MCF 10A (cell line): ENCODE measurements around the gene EXD3. TPM values are rescaled to one million over a fixed set of nuclear protein-coding genes. Genes with fewer than 3 reads are reported as not detected.

Source experiments
- BruUV-seq: library from RNA; stranded (reverse); fragments of 400-500 nt; replicated peaks from 2 replicates; lab custom pipeline; 2021; lab: Mats Ljungman, UMichigan
- CTCF ChIA-PET: fragments of 300-600 bp; sonication (Branson Sonifier 250); formaldehyde crosslinking; extraction: SDS; loops from one replicate; lab custom pipeline; 2021; ENCODE audit warnings: antibody characterized with exemption, inconsistent platforms; lab: Yijun Ruan, JAX
- POLR2A ChIA-PET: fragments of 300-600, 350-650 bp; sonication (Branson Sonifier 250); formaldehyde crosslinking; extraction: SDS; loops from one replicate; lab custom pipeline; 2020; ENCODE audit warnings: antibody characterized with exemption, inconsistent platforms; lab: Yijun Ruan, JAX
- DNase-seq: peaks from one replicate; pipeline ENCODE4 v3.0.0-alpha.2; 2018; ENCODE audit not compliant: unreplicated experiment
- H3K27ac Mint-ChIP-seq: one replicate; pipeline ENCODE4 v1.8.0; 2022; ENCODE audit warnings: mild to moderate bottlenecking, low read depth, mixed read lengths; ENCODE audit not compliant: unreplicated experiment
- H3K27me3 Mint-ChIP-seq: one replicate; pipeline ENCODE4 v1.8.0; 2022; ENCODE audit warnings: mixed read lengths; ENCODE audit not compliant: insufficient read depth, unreplicated experiment
- H3K36me3 Mint-ChIP-seq: one replicate; pipeline ENCODE4 v1.8.0; 2022; ENCODE audit warnings: mild to moderate bottlenecking, moderate library complexity, mixed read lengths; ENCODE audit not compliant: insufficient read depth, unreplicated experiment
- H3K4me1 Mint-ChIP-seq: one replicate; pipeline ENCODE4 v1.8.0; 2022; ENCODE audit warnings: mixed read lengths; ENCODE audit not compliant: insufficient read depth, unreplicated experiment
- H3K4me3 Mint-ChIP-seq: one replicate; pipeline ENCODE4 v1.8.0; 2022; ENCODE audit warnings: mild to moderate bottlenecking, moderate library complexity, mixed read lengths; ENCODE audit not compliant: unreplicated experiment
- H3K9me3 Mint-ChIP-seq: one replicate; pipeline ENCODE4 v1.8.0; 2022; ENCODE audit warnings: mixed read lengths; ENCODE audit not compliant: unreplicated experiment
- intact Hi-C: fragments of 100-400 bp; cut with micrococcal nuclease; formaldehyde crosslinking; loops from 2 replicates; pipeline ENCODE4 v1.14.1; 2022
- total RNA-seq: library from RNA; stranded (reverse); gene quantifications from 2 replicates; pipeline ENCODE4 v1.2.3, GENCODE V29; 2022
- TF ChIP-seq, protein P1 (sequence below): fragments of 200-600 bp; IDR thresholded peaks from one replicate; pipeline ENCODE4 v1.8.0; 2022; ENCODE audit warnings: antibody characterized with exemption, mild to moderate bottlenecking; ENCODE audit not compliant: unreplicated experiment

EXD3 gene
- total RNA-seq, 1 experiment from 2014 or later: 17.1 TPM

DNA sequence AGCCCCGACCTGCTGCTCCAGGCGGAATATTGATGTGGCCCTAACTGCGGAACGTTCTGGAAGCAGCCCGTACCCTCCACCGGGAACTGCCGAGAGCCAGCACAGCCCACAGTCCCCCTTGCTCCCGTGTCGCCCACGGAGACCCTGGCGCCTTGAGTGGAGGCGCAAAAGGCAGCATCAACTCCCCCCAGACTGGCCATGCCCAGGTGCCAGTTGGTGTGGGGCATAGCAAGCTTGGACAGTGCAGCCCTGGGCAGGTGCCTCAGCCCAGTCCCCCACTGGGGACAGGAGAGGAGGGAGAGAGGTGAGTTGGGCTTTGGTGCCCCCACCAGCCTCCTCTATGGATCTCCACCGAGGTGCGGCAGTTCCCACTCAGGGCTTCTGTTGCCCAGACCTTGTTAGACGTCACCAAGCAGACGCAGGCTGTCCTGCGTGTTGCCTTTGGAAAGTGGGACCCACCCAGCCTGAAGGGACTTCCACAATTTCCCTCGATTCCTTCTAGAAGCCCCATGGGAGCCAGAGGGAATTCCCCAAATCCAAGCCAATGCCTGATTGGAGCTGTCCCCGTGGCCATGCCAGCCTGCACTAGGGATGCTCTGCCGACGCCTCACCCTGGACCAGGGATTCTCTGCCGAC, 101.1 kb downstream of the EXD3 start:
- POLR2A ChIA-PET: no interaction called here
- Mint-ChIP-seq H3K27me3 (no peaks in the 10 kb centered on the region), H3K9me3 (no peaks in the 10 kb centered on the region), H3K4me1 (no peaks in the 10 kb centered on the region), H3K27ac (no peak overlapping the region), H3K36me3 (no peaks in the 10 kb centered on the region), H3K4me3 (no peak overlapping the region)
- TF ChIP-seq, protein P1, sequence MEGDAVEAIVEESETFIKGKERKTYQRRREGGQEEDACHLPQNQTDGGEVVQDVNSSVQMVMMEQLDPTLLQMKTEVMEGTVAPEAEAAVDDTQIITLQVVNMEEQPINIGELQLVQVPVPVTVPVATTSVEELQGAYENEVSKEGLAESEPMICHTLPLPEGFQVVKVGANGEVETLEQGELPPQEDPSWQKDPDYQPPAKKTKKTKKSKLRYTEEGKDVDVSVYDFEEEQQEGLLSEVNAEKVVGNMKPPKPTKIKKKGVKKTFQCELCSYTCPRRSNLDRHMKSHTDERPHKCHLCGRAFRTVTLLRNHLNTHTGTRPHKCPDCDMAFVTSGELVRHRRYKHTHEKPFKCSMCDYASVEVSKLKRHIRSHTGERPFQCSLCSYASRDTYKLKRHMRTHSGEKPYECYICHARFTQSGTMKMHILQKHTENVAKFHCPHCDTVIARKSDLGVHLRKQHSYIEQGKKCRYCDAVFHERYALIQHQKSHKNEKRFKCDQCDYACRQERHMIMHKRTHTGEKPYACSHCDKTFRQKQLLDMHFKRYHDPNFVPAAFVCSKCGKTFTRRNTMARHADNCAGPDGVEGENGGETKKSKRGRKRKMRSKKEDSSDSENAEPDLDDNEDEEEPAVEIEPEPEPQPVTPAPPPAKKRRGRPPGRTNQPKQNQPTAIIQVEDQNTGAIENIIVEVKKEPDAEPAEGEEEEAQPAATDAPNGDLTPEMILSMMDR: no peak
- CTCF ChIA-PET: no interaction called here
- no peak for DNase-seq
- intact Hi-C loops: no loop called here
- no TSS peak for BruUV-seq

DNA sequence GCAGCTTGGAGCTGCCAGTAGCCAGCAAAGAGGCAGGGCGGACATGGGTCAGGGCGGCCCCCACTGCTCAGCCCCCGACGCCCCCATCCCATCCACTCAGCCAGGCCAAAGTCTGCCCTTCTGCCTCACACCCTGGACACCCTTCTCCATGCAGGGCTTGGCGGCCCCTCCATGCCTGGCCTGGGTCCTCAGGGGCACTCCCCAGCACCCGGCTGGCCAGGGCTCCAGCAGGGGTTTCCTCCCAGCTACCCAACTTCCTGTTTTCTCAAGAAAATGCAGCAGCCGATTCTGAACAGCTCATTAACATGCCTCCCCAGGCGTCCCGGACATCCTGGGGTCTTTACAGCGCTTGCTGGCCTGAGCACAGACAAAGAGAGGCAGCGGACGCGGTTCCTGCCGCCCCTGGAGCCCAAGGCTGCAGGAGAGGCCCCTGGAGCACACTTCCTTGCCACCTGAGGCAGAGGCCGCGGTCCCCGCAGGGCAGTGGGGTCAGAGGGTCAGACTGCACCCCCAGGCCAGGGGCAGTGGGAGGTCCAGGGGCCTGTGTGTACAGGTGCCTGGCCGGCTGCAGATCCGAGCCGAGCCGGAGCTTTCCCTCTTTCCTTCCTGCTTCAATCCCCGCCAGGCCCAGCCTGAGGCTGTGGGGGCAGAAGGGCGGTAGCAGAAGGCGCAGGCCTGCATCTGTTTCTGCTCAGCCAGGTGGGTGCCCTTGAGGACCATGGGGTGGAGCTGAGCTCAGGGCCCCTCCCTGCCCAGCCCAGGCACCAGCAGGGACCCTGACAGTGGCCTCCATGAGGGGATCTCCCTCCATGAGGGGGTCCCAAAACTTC, 102.2 kb downstream of the EXD3 start:
- no peak overlapping the region for H3K27ac Mint-ChIP-seq
- H3K4me3 Mint-ChIP-seq: no peak overlapping the region
- BruUV-seq: no TSS peak
- no peaks in the 10 kb centered on the region for H3K9me3 Mint-ChIP-seq
- CTCF ChIA-PET: interaction anchor here (0.6 to 0.7 kb wide), 2 partner anchors 228 to 398 kb away, joined by 3 read pairs; no protein-coding TSS in a partner anchor
- no peaks in the 10 kb centered on the region for H3K4me1 Mint-ChIP-seq
- DNase-seq: no peak
- H3K36me3 Mint-ChIP-seq: no peaks in the 10 kb centered on the region
- TF ChIP-seq, protein P1: no peak
- POLR2A ChIA-PET: no interaction called here
- no peaks in the 10 kb centered on the region for H3K27me3 Mint-ChIP-seq
- intact Hi-C loops: no loop called here

DNA sequence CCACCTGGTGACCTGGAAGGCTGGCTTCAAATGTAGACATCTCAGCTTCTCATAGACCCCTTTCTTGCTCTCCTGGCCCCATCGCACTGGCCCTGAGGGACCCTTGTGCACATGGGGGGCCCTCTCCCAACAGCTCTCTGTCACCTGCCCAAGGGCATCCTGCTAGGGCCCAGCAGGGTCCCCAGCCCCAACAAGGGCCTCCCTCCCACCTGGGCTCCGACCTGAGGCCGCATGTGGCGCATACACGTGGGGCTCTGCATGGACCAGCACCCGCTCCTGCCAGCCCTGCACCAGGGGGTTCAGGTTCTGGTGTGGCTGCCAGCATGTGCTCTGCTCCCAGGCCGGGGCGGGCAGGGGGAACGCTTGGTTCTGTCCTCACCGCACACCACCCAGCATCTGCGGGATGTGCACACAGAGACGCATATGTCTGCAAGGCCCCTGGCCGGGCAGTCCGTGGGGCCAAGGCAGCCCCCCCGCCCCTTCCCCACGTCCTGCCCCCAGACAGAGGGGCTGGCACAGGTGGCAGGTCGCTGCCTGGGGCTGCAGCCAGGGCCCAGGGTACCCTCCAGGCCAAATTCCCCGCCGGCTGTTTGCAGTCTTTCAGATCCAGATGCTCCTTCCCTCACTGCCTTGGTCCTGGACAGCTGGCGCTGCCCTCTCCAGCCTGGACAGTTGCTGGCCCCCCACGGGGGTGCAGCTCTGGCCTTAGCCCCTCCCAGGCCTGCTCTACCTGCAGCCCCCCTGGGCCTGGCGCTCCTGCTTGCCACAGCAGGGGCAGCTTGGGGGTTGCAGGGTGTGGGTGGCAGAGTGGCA, 103.0 kb downstream of the EXD3 start:
- TF ChIP-seq, protein P1: no peak
- BruUV-seq: no TSS peak
- no peaks in the 10 kb centered on the region for H3K4me1 Mint-ChIP-seq
- H3K27me3 Mint-ChIP-seq: no peaks in the 10 kb centered on the region
- H3K9me3 Mint-ChIP-seq: no peaks in the 10 kb centered on the region
- POLR2A ChIA-PET: no interaction called here
- no peaks in the 10 kb centered on the region for H3K36me3 Mint-ChIP-seq
- DNase-seq: no peak
- intact Hi-C loops: no loop called here
- CTCF ChIA-PET: interaction anchor here (0.5 to 0.7 kb wide), 3 partner anchors 167 to 399 kb away, joined by 3 read pairs; no protein-coding TSS in a partner anchor
- H3K4me3 Mint-ChIP-seq: no peak overlapping the region
- no peak overlapping the region for H3K27ac Mint-ChIP-seq
